ENCODE data around the gene CHDH.
A peak's percentile ranks its signal among the peaks of the same experiment; 100 is the strongest.

Gene CHDH

GRCh38 chr3:53780806-53781205, 65.4 kb downstream of the CHDH start:
- no peak for DNase-seq

DNA sequence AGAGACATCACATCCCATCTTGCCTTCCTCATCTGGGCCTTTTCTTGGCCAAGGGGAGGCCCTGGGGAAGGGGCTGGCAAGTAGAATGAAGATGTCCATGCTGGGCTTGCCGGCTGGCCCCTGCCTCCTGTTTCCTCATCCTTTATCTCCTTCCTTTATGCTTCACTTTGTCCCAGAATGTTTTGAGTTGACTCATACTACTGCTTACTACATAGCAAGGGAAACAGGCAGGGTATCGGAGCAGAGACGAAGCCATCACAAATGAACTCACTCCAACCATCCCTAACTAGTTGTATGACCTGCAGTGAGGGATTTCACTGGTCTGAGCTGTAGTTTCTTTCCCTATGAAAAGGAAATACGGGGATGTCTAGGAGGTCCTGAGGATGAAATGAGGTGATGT, 66.0 kb downstream of the CHDH start:
- DNase-seq: no peak

GRCh38 chr3:53778153-53778552, 68.1 kb downstream of the CHDH start:
- no peak for DNase-seq

GRCh38 chr3:53777468-53777867, 68.8 kb downstream of the CHDH start:
- no peak for DNase-seq

- no peak for DNase-seq
Observed at GRCh38 chr3:53776494-53777101, 69.6 kb downstream of the CHDH start.

DNA sequence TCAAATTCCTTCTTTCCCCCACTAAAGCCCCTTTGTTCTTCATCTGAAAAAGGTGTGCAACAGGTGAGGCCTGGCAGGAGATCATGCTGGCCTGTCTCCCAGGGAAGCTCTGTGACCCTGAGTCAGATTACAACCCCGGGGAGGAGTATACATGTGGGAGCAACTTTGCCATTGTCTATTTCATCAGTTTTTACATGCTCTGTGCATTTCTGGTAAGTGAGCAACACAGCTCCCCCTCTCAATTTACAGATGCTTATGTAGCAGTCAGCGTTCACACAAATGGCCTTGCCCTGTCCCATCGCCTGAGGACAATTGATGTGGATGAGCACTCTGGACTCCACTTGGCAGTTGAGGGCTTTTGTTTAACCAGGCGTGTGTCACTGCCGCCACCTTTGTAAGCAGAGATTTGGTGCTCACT, 70.4 kb downstream of the CHDH start:
- no peak for DNase-seq

DNA sequence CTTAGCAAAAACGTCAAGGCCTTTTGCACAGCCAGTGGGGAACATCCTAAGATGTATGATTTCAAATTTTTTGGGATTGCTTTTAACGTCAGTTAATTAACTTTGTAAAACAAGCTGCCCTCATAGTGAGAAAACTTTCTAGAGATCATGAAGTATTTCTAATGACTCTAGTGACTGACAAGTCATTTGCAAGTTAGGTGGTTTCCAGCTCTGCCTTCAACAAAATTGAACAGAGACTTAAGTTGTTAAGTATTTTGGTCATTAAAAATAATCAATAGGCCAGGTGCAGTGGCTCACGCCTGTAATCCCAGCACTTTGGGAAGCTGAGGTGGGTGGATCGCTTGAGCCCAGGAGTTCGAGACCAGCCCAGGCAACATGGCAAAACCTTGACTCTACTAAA, 71.2 kb downstream of the CHDH start:
- no peak for DNase-seq

- DNase-seq: no peak
Observed at GRCh38 chr3:53774414-53774813, 71.8 kb downstream of the CHDH start.

- no peak for DNase-seq
Observed at GRCh38 chr3:53773611-53774368, 72.4 kb downstream of the CHDH start.

DNA sequence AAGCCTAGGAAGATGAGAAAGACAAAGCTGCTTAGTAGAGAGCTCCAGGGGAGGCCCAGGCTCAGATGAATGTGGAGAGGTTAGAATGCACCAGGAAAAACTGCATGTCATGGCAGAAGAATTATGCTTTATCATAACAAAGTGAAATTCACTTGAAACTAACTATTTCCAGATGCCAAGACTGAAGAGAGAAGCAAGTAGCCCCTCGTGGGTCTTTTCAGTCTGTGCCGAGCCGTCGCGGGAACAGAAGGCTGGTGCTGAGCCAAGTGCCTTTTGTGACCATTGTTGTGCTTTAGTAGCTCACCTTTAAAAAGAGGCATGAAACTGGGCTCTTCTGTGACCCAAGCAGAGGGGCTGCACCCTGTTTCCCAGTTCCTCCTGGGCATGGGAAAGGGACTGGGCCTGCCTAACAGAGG, 73.2 kb downstream of the CHDH start:
- DNase-seq: no peak

- no peak for DNase-seq
Observed at GRCh38 chr3:53772562-53772961, 73.7 kb downstream of the CHDH start.

DNA sequence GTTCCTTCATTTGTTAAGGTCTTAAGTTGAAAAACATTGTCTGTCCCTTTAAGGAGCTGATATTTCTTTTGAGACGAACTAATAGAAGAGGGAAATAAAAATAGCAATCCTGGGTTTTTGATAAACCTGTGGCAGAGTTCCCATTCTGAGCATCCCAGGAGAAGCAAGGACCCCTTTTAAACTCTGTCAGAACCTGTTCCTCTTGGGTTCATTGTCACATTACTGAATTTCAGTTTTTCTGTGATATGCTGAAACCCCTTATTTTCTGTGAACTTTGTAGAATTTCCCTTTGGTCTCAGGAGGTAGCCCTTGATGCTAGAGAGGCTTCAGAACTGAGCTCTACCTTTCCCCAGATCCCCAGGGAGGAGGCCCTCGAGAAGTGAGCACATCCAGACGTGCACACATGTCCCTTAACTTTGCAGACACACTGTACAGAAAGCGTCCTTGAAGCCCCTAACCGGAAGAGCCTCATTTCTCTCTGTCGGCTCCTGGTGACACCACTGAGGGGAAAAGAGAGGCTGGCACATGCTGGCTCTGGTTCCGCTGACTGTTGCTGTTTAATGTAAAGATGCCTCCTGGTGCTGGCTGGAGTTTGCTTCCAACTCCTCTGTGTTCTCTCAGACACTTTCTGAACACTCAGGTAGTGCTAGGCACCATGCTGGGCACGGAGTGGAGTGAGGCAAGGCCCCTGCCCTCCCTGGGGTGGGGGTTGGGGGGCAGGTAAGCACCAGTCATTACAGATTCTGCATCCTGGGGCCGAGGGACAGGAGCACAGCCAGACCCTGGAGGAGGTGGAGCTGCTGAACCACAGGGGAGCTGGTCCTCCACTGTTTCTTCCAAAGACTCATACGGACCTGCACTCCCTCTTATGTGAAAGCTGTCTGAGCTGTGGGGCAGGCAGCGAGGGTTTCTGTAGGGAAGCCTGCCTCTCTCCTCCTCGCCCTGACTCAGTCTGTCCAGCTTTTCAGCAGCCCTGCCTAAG, 77.5 kb downstream of the CHDH start:
- DNase-seq: no peak

DNA sequence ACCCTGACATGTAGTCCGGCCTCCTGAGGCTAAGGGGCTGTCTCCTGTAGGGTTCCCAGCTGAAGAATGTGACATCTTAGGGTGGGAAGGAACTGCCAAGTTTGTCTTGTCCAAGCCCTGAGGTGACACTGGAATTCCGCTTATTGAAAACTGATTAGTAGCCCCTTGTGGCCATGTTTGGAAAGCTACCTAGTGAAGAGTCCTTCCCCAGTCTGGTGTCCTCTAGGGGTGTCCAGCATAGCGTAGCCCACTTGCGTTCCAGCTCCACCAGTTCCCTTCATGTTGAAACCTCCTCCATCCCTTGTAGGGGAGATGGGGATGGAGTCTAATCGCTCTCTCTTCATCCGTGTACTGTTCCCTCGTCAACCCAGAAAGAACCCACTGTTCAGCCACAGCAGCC, 79.5 kb downstream of the CHDH start:
- DNase-seq: no peak

GRCh38 chr3:53765753-53766152, 80.5 kb downstream of the CHDH start:
- DNase-seq: no peak

DNA sequence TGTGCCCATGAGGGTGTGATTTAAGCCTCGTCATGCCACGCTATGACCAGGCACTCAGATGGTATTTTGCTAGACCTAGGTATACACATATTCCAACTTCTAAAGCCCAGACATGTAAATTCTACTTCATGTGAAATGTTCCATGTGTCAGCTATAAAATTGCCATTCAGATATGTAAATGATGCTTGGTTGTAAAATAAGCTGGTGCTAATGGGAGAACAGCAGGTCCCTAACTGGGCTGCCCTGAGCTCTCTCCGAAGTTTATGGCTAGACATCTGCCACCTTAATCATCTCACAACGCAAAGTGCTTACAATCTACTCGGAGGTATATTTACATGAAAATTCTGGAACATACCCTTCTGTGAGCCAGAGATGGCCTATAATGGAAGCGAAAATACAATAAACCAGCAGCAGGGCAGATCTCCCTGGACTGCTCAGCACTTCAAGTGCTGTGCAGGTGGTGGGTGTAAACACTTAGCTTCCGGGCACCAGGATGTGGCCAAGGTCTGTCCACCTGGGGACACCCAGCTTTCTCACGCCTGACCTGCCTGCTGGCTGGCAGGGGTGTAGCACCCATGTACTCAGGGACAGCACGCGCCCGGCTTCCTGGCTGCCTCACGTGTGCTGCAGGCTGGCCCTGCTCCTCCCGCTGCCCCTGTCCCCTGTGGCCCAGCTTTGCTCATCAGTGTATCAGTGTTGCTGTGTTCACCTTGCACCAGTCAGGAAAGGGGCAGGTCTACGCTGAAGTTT, 82.0 kb downstream of the CHDH start:
- DNase-seq: peak; percentile 21

- no peak for DNase-seq
Observed at GRCh38 chr3:53763353-53763752, 82.9 kb downstream of the CHDH start.
